ENCODE data around the gene MBNL2. TPM values are rescaled to one million over a fixed set of nuclear protein-coding genes. Genes with fewer than 3 reads are reported as not detected.

Gene MBNL2
- total and polyA plus RNA-seq, 4 donors: 13.3 to 108 (median 39.3) TPM

DNA sequence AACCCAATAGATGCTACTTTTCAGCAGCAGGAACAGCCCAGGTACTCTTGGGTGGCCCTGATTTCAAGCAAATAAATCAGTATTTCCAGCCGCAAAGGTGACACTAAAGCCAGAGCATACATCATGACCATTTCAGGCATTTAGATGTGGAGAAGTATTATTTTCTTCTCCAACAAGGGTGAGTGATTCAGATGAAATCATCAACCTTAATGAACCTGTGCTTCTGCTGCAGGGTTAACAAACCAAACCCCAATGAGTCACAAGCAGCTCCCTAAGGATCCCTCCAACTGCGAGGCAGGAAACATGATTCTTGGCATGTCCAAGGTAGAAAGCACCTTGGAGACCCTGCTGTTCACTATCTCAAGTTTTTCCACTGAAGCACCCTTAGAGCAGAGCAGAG is 32.7 kb downstream of the MBNL2 start:
- peaks cover 18 to 76% (median 55%) of the 10 kb centered on the region in 5 donors for H3K4me1 ChIP-seq (ENCODE audit: control insufficient read depth in 5 of 5, insufficient read depth in 5 of 5, low read length in 5 of 5)
- H3K27ac ChIP-seq (ENCODE audit: low read depth in 1 of 2, low read length in 1 of 2): no peak overlapping the region
- 77 to 90% methylated on average over 2 of the region's 2 CpGs for WGBS, 2 donors
- TF ChIP-seq, protein P1, sequence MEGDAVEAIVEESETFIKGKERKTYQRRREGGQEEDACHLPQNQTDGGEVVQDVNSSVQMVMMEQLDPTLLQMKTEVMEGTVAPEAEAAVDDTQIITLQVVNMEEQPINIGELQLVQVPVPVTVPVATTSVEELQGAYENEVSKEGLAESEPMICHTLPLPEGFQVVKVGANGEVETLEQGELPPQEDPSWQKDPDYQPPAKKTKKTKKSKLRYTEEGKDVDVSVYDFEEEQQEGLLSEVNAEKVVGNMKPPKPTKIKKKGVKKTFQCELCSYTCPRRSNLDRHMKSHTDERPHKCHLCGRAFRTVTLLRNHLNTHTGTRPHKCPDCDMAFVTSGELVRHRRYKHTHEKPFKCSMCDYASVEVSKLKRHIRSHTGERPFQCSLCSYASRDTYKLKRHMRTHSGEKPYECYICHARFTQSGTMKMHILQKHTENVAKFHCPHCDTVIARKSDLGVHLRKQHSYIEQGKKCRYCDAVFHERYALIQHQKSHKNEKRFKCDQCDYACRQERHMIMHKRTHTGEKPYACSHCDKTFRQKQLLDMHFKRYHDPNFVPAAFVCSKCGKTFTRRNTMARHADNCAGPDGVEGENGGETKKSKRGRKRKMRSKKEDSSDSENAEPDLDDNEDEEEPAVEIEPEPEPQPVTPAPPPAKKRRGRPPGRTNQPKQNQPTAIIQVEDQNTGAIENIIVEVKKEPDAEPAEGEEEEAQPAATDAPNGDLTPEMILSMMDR (IDR thresholded peaks at IDR 0.05; ENCODE audit: control extremely low read depth, extremely low read depth): no peak
- ATAC-seq (ENCODE audit: insufficient read depth, low FRiP score) (no peak), DNase-seq (no peak)
- no peaks in the 10 kb centered on the region for H3K27me3 ChIP-seq (ENCODE audit: control insufficient read depth in 3 of 3, insufficient read depth in 3 of 3, low read length in 2 of 3)
- H3K9me3 ChIP-seq (ENCODE audit: control insufficient read depth in 4 of 4, insufficient read depth in 3 of 4, low read length in 3 of 4): no peaks in the 10 kb centered on the region
- peaks cover 0 to 12% (median 1%) of the 10 kb centered on the region in 4 donors for H3K36me3 ChIP-seq (ENCODE audit: control insufficient read depth in 4 of 4, insufficient read depth in 4 of 4, low read length in 4 of 4)
- H3K9ac ChIP-seq (ENCODE audit: insufficient read depth in 1 of 2, low read length in 2 of 2): no peak overlapping the region
- H3K4me3 ChIP-seq: no peak overlapping the region

DNA sequence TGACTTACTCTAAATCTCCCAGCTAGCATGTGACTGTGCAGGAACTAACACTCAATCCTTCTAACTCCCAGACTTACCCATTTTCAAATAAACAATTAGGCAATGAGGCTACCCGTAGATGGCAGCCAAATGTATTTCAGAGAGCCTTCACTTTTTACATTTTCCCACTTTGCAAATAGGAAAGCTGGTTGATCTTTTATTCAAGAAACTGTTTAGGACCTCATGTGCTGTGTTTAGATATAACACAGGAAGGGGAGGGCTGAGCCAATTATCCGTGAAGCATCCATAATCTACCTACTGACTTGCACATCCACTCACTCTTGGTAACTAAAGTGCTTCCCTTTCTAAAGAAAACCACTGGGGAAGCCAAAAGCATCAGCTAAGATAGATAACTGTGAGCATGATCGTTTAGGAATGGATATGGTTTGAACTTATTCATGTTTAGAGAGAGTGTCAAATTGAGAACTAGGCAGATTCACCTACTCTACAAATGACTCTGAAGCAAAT is 33.4 kb downstream of the MBNL2 start:
- no peaks in the 10 kb centered on the region for H3K9me3 ChIP-seq (ENCODE audit: control insufficient read depth in 4 of 4, insufficient read depth in 3 of 4, low read length in 3 of 4)
- no peaks in the 10 kb centered on the region for H3K27me3 ChIP-seq (ENCODE audit: control insufficient read depth in 3 of 3, insufficient read depth in 3 of 3, low read length in 2 of 3)
- H3K36me3 ChIP-seq (ENCODE audit: control insufficient read depth in 4 of 4, insufficient read depth in 4 of 4, low read length in 4 of 4): peaks cover 0 to 12% (median 3%) of the 10 kb centered on the region in 4 donors
- ATAC-seq (ENCODE audit: insufficient read depth, low FRiP score) (no peak), DNase-seq (peak in 2 of 3 donors; percentile 71 to 78)
- peak overlapping the region in 1 of 2 donors; percentile 51 for H3K9ac ChIP-seq (ENCODE audit: insufficient read depth in 1 of 2, low read length in 2 of 2)
- TF ChIP-seq, protein P1 (IDR thresholded peaks at IDR 0.05; ENCODE audit: control extremely low read depth, extremely low read depth): no peak
- WGBS, 2 donors: 47 to 59% methylated on average over 3 of the region's 3 CpGs
- no peak overlapping the region for H3K4me3 ChIP-seq
- H3K4me1 ChIP-seq (ENCODE audit: control insufficient read depth in 5 of 5, insufficient read depth in 5 of 5, low read length in 5 of 5): peaks cover 24 to 76% (median 57%) of the 10 kb centered on the region in 5 donors
- H3K27ac ChIP-seq (ENCODE audit: low read depth in 1 of 2, low read length in 1 of 2): peak overlapping the region in 1 of 2 donors; percentile 70

DNA sequence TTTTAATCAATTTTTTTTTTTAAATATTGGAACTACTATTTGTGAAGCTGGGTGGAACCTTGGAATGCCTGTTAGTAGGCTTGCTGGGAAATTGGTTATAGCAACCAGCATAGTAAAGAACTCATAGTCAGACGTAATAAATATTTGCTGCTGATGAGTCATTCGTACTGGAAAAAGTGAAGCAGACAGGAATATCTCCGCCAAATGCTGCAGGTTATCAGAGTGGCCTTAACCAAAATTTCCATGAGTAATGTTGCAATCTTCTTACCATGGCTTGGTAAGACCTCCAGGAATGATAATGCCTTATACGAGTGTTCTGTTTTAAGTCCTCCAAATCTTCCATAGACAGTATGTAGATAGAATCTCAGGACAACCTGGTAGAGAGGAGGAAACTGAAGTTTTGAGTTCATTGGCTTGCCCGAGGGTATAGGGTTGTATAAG is 34.2 kb downstream of the MBNL2 start:
- Histone ChIP-seq H3K27me3 (ENCODE audit: control insufficient read depth in 3 of 3, insufficient read depth in 3 of 3, low read length in 2 of 3) (no peaks in the 10 kb centered on the region), H3K27ac (ENCODE audit: low read depth in 1 of 2, low read length in 1 of 2) (peak overlapping the region in 1 of 2 donors; percentile 75), H3K9ac (ENCODE audit: insufficient read depth in 1 of 2, low read length in 2 of 2) (no peak overlapping the region), H3K9me3 (ENCODE audit: control insufficient read depth in 4 of 4, insufficient read depth in 3 of 4, low read length in 3 of 4) (no peaks in the 10 kb centered on the region), H3K4me3 (no peak overlapping the region), H3K4me1 (ENCODE audit: control insufficient read depth in 5 of 5, insufficient read depth in 5 of 5, low read length in 5 of 5) (peaks cover 28 to 76% (median 60%) of the 10 kb centered on the region in 5 donors), H3K36me3 (ENCODE audit: control insufficient read depth in 4 of 4, insufficient read depth in 4 of 4, low read length in 4 of 4) (peaks cover 0 to 15% (median 3%) of the 10 kb centered on the region in 4 donors)
- no peak for DNase-seq
- WGBS, 2 donors: 49 to 78% methylated on average over 5 of the region's 5 CpGs
- TF ChIP-seq, protein P1 (IDR thresholded peaks at IDR 0.05; ENCODE audit: control extremely low read depth, extremely low read depth): no peak
- ATAC-seq (ENCODE audit: insufficient read depth, low FRiP score): peak; percentile 56
